ENCODE data around the gene WFDC1.
A peak's percentile ranks its signal among the peaks of the same experiment; 100 is the strongest.
"Not testable (repeated sequence)": the region's sequence is repeated elsewhere in the genome, so short reads cannot be mapped to it uniquely, and the experiment has no call there.

The WFDC1 gene

DNA sequence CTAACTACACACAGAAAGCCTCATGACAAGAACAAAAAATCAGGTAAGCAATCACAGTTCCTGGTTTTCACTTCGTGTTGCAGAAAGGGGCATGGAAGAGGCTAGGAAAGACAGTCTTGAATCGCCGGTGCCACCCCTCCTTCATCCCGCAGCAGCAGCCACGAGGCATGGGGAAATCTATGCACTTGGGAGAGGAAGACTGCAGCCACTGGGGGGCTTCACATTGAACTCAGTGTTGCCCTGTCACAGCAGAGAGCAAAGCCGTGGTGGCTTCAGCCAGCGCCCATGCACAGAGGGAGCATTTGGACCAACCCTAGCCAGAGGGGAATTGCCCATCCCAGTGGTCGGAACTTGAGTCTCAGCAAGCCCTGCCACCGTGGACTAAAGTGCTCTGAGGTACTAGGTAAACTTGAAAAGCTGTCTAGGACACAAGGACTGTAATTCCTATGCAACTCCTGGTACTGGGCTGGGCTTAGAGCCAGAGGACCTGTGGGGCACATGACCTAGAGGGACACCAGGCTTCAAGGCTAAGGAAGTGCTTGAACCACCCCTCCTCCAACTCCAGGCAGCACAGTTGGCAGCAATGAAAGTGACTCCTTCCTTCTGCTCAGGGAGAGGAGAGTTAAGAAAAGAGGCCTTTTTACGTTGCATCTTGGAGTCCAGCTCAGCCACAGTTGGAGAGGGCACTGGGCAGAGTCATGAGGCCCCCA is 38.5 kb downstream of the WFDC1 start:
- DNase-seq (ENCODE audit: low spot score), result no peak
- TF ChIP-seq, protein P1, sequence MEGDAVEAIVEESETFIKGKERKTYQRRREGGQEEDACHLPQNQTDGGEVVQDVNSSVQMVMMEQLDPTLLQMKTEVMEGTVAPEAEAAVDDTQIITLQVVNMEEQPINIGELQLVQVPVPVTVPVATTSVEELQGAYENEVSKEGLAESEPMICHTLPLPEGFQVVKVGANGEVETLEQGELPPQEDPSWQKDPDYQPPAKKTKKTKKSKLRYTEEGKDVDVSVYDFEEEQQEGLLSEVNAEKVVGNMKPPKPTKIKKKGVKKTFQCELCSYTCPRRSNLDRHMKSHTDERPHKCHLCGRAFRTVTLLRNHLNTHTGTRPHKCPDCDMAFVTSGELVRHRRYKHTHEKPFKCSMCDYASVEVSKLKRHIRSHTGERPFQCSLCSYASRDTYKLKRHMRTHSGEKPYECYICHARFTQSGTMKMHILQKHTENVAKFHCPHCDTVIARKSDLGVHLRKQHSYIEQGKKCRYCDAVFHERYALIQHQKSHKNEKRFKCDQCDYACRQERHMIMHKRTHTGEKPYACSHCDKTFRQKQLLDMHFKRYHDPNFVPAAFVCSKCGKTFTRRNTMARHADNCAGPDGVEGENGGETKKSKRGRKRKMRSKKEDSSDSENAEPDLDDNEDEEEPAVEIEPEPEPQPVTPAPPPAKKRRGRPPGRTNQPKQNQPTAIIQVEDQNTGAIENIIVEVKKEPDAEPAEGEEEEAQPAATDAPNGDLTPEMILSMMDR (conservative IDR thresholded peaks at IDR 0.05; ENCODE audit: low read depth), result no peak
- H3K27ac ChIP-seq, result no peak overlapping the region
- ChIA-PET CTCF (interaction anchor here (0.6 kb wide), 1 partner anchor 25 kb away, joined by 3 read pairs; no protein-coding TSS in a partner anchor), POLR2A (ENCODE audit: low non-redundant PET) (no interaction called here)

DNA sequence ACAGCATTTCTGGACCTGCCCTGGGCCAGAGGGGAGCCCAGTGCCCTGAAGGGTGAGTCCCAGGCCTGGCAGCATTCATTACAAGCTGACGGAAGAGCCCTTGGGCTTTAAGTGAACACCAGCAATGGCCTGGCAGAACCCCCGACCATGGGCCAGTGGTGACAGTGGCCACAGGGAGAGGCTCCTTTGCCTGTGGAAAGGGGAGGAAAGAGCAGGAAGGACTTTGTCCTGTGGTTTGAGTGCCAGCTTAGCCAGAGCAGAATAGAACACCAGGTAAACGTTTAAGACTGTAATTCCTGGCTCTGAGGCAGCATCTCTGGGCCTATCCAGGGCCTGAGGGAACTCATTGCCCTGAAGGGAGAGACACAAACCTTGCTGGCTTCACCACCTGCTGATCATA is 39.4 kb downstream of the WFDC1 start:
- DNase-seq (ENCODE audit: low spot score), result no peak
- H3K27ac ChIP-seq, result no peak overlapping the region
- ChIA-PET CTCF (no interaction called here), POLR2A (ENCODE audit: low non-redundant PET) (no interaction called here)
- TF ChIP-seq, protein P1 (conservative IDR thresholded peaks at IDR 0.05; ENCODE audit: low read depth), result no peak

GRCh38 chr16:84334482-84334881 is 39.8 kb downstream of the WFDC1 start:
- ChIA-PET CTCF (no interaction called here), POLR2A (ENCODE audit: low non-redundant PET) (no interaction called here)
- no peak for DNase-seq (ENCODE audit: low spot score)
- H3K27ac ChIP-seq, result no peak overlapping the region
- TF ChIP-seq, protein P1 (conservative IDR thresholded peaks at IDR 0.05; ENCODE audit: low read depth), result no peak

DNA sequence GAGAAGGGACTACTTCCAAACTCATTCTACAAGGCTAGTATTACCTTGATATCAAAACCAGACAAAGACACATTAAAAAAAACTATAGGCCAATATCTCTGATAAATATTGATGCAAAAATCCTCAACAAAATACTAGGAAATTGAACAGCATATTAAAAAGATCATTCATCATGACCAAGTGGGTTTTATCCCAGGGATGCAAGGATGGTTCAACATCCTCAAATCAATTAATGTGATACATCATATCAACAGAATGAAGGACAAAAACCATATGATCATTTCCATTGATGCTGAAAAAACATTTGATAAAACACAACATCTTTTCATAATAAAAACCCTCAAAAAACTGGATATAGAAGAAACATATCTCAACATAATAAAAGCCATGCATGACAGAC is 42.6 kb downstream of the WFDC1 start:
- DNase-seq (ENCODE audit: low spot score); CTCF ChIA-PET; H3K27ac ChIP-seq; POLR2A ChIA-PET (ENCODE audit: low non-redundant PET): not testable (repeated sequence)

GRCh38 chr16:84339311-84339710 is 44.6 kb downstream of the WFDC1 start:
- TF ChIP-seq, protein P1 (conservative IDR thresholded peaks at IDR 0.05; ENCODE audit: low read depth), result no peak
- no peak overlapping the region for H3K27ac ChIP-seq
- ChIA-PET POLR2A (ENCODE audit: low non-redundant PET) (no interaction called here), CTCF (no interaction called here)
- DNase-seq (ENCODE audit: low spot score), result no peak

DNA sequence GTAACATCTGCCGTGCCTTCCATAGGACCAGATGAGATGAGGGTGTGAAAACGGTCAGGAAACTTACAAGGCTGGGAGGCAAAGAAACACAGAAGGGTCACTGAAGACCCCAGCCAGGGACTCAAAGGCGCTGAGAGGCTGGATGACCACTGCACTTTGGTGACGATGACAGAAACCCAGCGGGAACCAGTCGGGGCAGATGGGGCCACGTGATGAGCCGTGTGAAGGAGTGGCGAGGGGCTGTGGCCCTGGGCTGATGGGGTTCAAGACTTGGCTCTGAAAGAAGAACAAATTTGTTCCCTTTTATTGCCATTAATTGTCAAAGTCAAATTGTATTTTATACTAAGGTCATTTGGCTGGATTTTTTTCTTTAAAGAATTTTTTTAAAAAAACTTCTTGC is 45.1 kb downstream of the WFDC1 start:
- no peak overlapping the region for H3K27ac ChIP-seq
- ChIA-PET POLR2A (ENCODE audit: low non-redundant PET) (no interaction called here), CTCF (interaction anchor here (0.6 kb wide), 1 partner anchor 155 kb away, joined by 4 read pairs; no protein-coding TSS in a partner anchor)
- DNase-seq (ENCODE audit: low spot score), result no peak
- TF ChIP-seq, protein P1 (conservative IDR thresholded peaks at IDR 0.05; ENCODE audit: low read depth), result no peak

GRCh38 chr16:84340325-84341040 is 45.8 kb downstream of the WFDC1 start:
- peak; percentile 66 for DNase-seq (ENCODE audit: low spot score)
- ChIA-PET POLR2A (ENCODE audit: low non-redundant PET) (no interaction called here), CTCF (interaction anchor here (0.6 kb wide), 1 partner anchor 154 kb away, joined by 4 read pairs; no protein-coding TSS in a partner anchor)
- no peak overlapping the region for H3K27ac ChIP-seq
- TF ChIP-seq, protein P1 (conservative IDR thresholded peaks at IDR 0.05; ENCODE audit: low read depth), result no peak
